Keratinocyte (primary cell): ENCODE data around the gene TMEM243. TPM values are rescaled to one million over a fixed set of nuclear protein-coding genes. Genes with fewer than 3 reads are reported as not detected.

Experiments used
- DNase-seq: peaks from one replicate; pipeline ENCODE4 v3.0.0-alpha.2; 2011; ENCODE audit warnings: low read depth, missing footprints, low spot score
- FAIRE-seq: peaks from 2 replicates; lab custom pipeline; 2011; peaks lifted over from hg19 to GRCh38; lab: Jason Lieb, UNC
- H2AFZ ChIP-seq: 2 replicates; pipeline ENCODE4 v1.6.0; 2012; ENCODE audit warnings: low read length, control low read depth, inconsistent platforms; ENCODE audit not compliant: control insufficient read depth
- H3K27ac ChIP-seq: 2 replicates; pipeline ENCODE4 v1.5.1; 2011; ENCODE audit warnings: low read length; ENCODE audit not compliant: control insufficient read depth, insufficient read depth
- H3K27me3 ChIP-seq: 3 replicates; pipeline ENCODE4 v1.6.0; 2011; ENCODE audit warnings: low read length; ENCODE audit not compliant: control insufficient read depth, insufficient read depth; ENCODE audit errors: extremely low read depth
- H3K36me3 ChIP-seq, 2 experiments: 2 replicates in 1 of 2; 3 replicates in 1 of 2; pipeline ENCODE4 v1.5.1; 2011; ENCODE audit warnings: low read length in 2 of 2, mild to moderate bottlenecking in 1 of 2; ENCODE audit not compliant: control insufficient read depth in 2 of 2, insufficient read depth in 2 of 2; ENCODE audit errors: extremely low read depth in 1 of 2
- H3K4me1 ChIP-seq: 3 replicates; pipeline ENCODE4 v1.5.1; 2011; ENCODE audit warnings: low read length; ENCODE audit not compliant: control insufficient read depth, insufficient read depth; ENCODE audit errors: extremely low read depth
- H3K4me2 ChIP-seq: 3 replicates; pipeline ENCODE4 v1.6.0; 2011; ENCODE audit warnings: low read depth, low read length; ENCODE audit not compliant: control insufficient read depth, insufficient read depth; ENCODE audit errors: extremely low read depth
- H3K4me3 ChIP-seq, 3 experiments: fragments of 200-600 bp in 1 of 3; sonication (generic) in 1 of 3; 2 replicates in 2 of 3; 3 replicates in 1 of 3; pipeline ENCODE4 v1.5.1; 2011 to 2016; ENCODE audit warnings: low read length in 3 of 3, mild to moderate bottlenecking in 3 of 3, control low read depth in 2 of 3, inconsistent platforms in 1 of 3, low read depth in 1 of 3, mixed read lengths in 1 of 3, mixed run types in 1 of 3, moderate library complexity in 1 of 3; ENCODE audit not compliant: control insufficient read depth in 2 of 3, insufficient read depth in 2 of 3; ENCODE audit errors: extremely low read depth in 1 of 3
- H3K79me2 ChIP-seq: 2 replicates; pipeline ENCODE4 v1.6.0; 2012; ENCODE audit warnings: low read length; ENCODE audit not compliant: control insufficient read depth, insufficient read depth
- H3K9ac ChIP-seq: 3 replicates; pipeline ENCODE4 v1.6.0; 2011; ENCODE audit warnings: low read length; ENCODE audit not compliant: control insufficient read depth, insufficient read depth; ENCODE audit errors: extremely low read depth
- H3K9me1 ChIP-seq: 3 replicates; pipeline ENCODE4 v1.6.0; 2011; ENCODE audit warnings: low read length; ENCODE audit not compliant: control insufficient read depth, insufficient read depth; ENCODE audit errors: extremely low read depth
- H3K9me3 ChIP-seq: 2 replicates; pipeline ENCODE4 v1.5.1; 2012; ENCODE audit warnings: low read depth, low read length; ENCODE audit not compliant: control insufficient read depth
- H4K20me1 ChIP-seq: 3 replicates; pipeline ENCODE4 v1.6.0; 2011; ENCODE audit warnings: low read length; ENCODE audit not compliant: control insufficient read depth, insufficient read depth; ENCODE audit errors: extremely low read depth
- EZH2 ChIP-seq: IDR thresholded peaks from one replicate; pipeline ENCODE4 v1.6.1; 2012; ENCODE audit warnings: inconsistent platforms, mild to moderate bottlenecking, low read length, moderate library complexity
- dilution Hi-C: fragments of 300-500 bp; cut with MboI; formaldehyde crosslinking; loops from one replicate; pipeline ENCODE4 v1.7.0; 2020; ENCODE audit warnings: low sequenced_read_pairs; ENCODE audit not compliant: extremely low pct_ligation_motif_present
- polyA plus RNA-seq, 5 experiments: library from polyadenylated mRNA; depleted of rRNA in 3 of 5; stranded (reverse) in 3 of 5; stranded (forward) in 1 of 5; unstranded in 1 of 5; fragments of >200 nt; gene quantifications; 1 replicate in 1 of 5; 2 replicates in 3 of 5; 3 replicates in 1 of 5; pipeline versions ENCODE4 v1.2.1 to v1.2.3, GENCODE V29; 2011 to 2012; ENCODE audit warnings: missing spikeins in 2 of 5, low read depth in 1 of 5, low replicate concordance in 1 of 5
- TF ChIP-seq, protein P1 (sequence below), 3 experiments: IDR thresholded peaks in 1 of 3; conservative IDR thresholded peaks in 1 of 3; optimal IDR thresholded peaks in 1 of 3; 2 replicates in 2 of 3; 3 replicates in 1 of 3; pipeline versions ENCODE3 to v1.5.1; 2011; ENCODE audit warnings: low read length in 3 of 3, mild to moderate bottlenecking in 3 of 3, moderate library complexity in 2 of 3, control low read depth in 1 of 3, inconsistent platforms in 1 of 3; ENCODE audit not compliant: insufficient read depth in 2 of 3; ENCODE audit errors: extremely low read depth in 1 of 3

The TMEM243 gene
- polyA plus RNA-seq, 1 donor (not counting 4 experiments of a cell fraction or from before 2014, with no cell fraction given) = 30.6 TPM

DNA sequence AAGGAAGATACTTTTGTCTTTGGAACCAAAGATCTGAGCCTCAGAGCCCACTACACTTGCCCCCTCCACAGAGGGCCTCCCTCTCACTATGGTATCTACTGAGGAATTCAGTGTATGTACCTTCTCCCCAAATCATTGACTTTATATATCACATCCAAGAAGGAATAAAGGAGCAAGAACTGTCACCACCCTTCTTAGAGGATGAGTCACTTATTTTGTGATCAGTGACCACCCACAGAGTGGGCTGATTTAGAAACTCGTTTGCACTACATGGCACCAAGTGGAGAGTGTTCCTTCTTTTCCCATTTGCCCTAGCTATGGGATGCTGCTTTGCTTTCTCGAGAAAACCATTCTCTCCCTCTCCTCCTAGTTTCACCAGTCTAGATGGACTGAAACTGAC lies 5.7 kb downstream of the TMEM243 start:
- Histone ChIP-seq H2AFZ (no peak overlapping the region), H3K9ac (no peak overlapping the region), H3K4me2 (no peak overlapping the region), H3K27me3 (no peaks in the 10 kb centered on the region), H3K27ac (no peak overlapping the region), H3K4me1 (peaks cover 4% of the 10 kb centered on the region), H4K20me1 (no peaks in the 10 kb centered on the region), H3K9me3 (no peaks in the 10 kb centered on the region), H3K79me2 (peaks cover 55% of the 10 kb centered on the region), H3K9me1 (no peaks in the 10 kb centered on the region), H3K4me3 (no peak overlapping the region), H3K36me3 (peaks cover 3 to 6% of the 10 kb centered on the region in 2 experiments)
- no peak for FAIRE-seq
- no peak for TF ChIP-seq EZH2
- TF ChIP-seq, protein P1, sequence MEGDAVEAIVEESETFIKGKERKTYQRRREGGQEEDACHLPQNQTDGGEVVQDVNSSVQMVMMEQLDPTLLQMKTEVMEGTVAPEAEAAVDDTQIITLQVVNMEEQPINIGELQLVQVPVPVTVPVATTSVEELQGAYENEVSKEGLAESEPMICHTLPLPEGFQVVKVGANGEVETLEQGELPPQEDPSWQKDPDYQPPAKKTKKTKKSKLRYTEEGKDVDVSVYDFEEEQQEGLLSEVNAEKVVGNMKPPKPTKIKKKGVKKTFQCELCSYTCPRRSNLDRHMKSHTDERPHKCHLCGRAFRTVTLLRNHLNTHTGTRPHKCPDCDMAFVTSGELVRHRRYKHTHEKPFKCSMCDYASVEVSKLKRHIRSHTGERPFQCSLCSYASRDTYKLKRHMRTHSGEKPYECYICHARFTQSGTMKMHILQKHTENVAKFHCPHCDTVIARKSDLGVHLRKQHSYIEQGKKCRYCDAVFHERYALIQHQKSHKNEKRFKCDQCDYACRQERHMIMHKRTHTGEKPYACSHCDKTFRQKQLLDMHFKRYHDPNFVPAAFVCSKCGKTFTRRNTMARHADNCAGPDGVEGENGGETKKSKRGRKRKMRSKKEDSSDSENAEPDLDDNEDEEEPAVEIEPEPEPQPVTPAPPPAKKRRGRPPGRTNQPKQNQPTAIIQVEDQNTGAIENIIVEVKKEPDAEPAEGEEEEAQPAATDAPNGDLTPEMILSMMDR (optimal IDR thresholded peaks at IDR 0.05 in 1 of 3, IDR thresholded peaks at IDR 0.05 in 1 of 3, conservative IDR thresholded peaks at IDR 0.05 in 1 of 3; ENCODE audit: extremely low read depth in 1 of 3, insufficient read depth in 2 of 3, low read length in 3 of 3) = no peak
- DNase-seq = no peak
- dilution Hi-C loops = no loop called here

DNA sequence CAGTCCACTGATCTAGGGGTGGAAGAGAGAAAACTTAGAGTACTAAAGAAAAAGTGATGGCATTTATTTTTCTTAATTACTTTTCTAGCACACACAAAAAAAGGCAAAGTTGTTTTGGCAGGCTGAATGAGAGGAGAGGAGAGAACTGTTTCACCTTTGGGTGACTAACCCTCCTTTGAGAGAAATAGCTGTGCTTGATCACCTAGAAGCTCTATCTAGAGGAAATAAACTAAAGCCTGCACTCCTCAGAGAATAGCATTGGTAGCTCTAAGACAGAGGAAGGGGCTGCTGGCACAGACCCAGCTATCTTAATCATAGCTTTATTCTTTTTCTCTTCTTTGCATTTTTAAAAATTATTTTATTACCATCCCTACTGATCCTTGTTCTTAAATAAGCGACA lies 6.3 kb downstream of the TMEM243 start:
- peaks cover 4% of the 10 kb centered on the region for H3K4me1 ChIP-seq
- no peaks in the 10 kb centered on the region for H3K9me1 ChIP-seq
- H3K27ac ChIP-seq = no peak overlapping the region
- no peak overlapping the region for H3K4me3 ChIP-seq
- FAIRE-seq (no peak), DNase-seq (no peak)
- dilution Hi-C loops = no loop called here
- peaks cover 3 to 6% of the 10 kb centered on the region in 2 experiments for H3K36me3 ChIP-seq
- TF ChIP-seq EZH2 = no peak
- TF ChIP-seq, protein P1 (optimal IDR thresholded peaks at IDR 0.05 in 1 of 3, IDR thresholded peaks at IDR 0.05 in 1 of 3, conservative IDR thresholded peaks at IDR 0.05 in 1 of 3; ENCODE audit: extremely low read depth in 1 of 3, insufficient read depth in 2 of 3, low read length in 3 of 3) = no peak
- no peaks in the 10 kb centered on the region for H3K9me3 ChIP-seq
- H3K79me2 ChIP-seq = peaks cover 57% of the 10 kb centered on the region
- H3K27me3 ChIP-seq = no peaks in the 10 kb centered on the region
- H3K4me2 ChIP-seq = no peak overlapping the region
- no peak overlapping the region for H2AFZ ChIP-seq
- no peaks in the 10 kb centered on the region for H4K20me1 ChIP-seq
- no peak overlapping the region for H3K9ac ChIP-seq
